H1 (cell line): ENCODE results near the gene COX17. TPM values are rescaled to one million over a fixed set of nuclear protein-coding genes. Genes with fewer than 3 reads are reported as not detected.

Experiments used
- CTCF ChIA-PET: fragments of 300-600 bp; sonication (Branson Sonifier 250); formaldehyde crosslinking; loops from one replicate; lab custom pipeline; 2021; ENCODE audit not compliant: partially characterized antibody; lab: Charles Lee
- POLR2A ChIA-PET: fragments of 300-600 bp; sonication (Branson Sonifier 250); formaldehyde crosslinking; loops from one replicate; lab custom pipeline; 2021; ENCODE audit warnings: inconsistent platforms; ENCODE audit not compliant: partially characterized antibody; lab: Charles Lee
- DNase-seq, 2 experiments: peaks; one replicate each; pipeline versions ENCODE4 v3.0.0 to v3.0.0-alpha.2; 2010 to 2022; ENCODE audit warnings: low spot score in 2 of 2, low read depth in 1 of 2, mixed read lengths in 1 of 2
- FAIRE-seq: peaks from 2 replicates; lab custom pipeline; 2011; peaks lifted over from hg19 to GRCh38; lab: Jason Lieb, UNC
- H2AFZ ChIP-seq: 2 replicates; pipeline ENCODE4 v1.8.1; 2012; ENCODE audit warnings: low read length, inconsistent platforms
- H2AK5ac ChIP-seq: 2 replicates; pipeline ENCODE4 v1.6.1; 2013; ENCODE audit warnings: low read depth, low read length
- H2BK120ac ChIP-seq: replicated peaks from 2 replicates; pipeline ENCODE3; 2013; ENCODE audit warnings: low read depth, low read length, inconsistent platforms
- H2BK12ac ChIP-seq: 2 replicates; pipeline ENCODE4 v1.6.1; 2013; ENCODE audit warnings: low read depth, low read length
- H2BK15ac ChIP-seq: 2 replicates; pipeline ENCODE4 v1.6.1; 2013; ENCODE audit warnings: low read length
- H2BK20ac ChIP-seq: 2 replicates; pipeline ENCODE4 v1.6.1; 2013; ENCODE audit warnings: low read length
- H2BK5ac ChIP-seq: 2 replicates; pipeline ENCODE4 v1.6.1; 2013; ENCODE audit warnings: low read depth, low read length
- H3K14ac ChIP-seq: 2 replicates; pipeline ENCODE4 v1.6.1; 2013; ENCODE audit warnings: inconsistent platforms; ENCODE audit not compliant: insufficient read length
- H3K18ac ChIP-seq: 2 replicates; pipeline ENCODE4 v1.6.1; 2013; ENCODE audit warnings: low read length; ENCODE audit errors: extremely low read depth
- H3K23ac ChIP-seq: 2 replicates; pipeline ENCODE4 v1.6.1; 2013; ENCODE audit warnings: inconsistent platforms; ENCODE audit not compliant: insufficient read length
- H3K23me2 ChIP-seq: 2 replicates; pipeline ENCODE4 v1.6.1; 2013; ENCODE audit warnings: low read depth, low read length
- H3K27ac ChIP-seq: 2 replicates; pipeline ENCODE4 v1.6.1; 2011; ENCODE audit warnings: low read depth, low read length, inconsistent platforms
- H3K27me3 ChIP-seq, 4 experiments: replicated peaks in 1 of 4; 1 replicate in 1 of 4; 2 replicates in 3 of 4; pipeline versions ENCODE4 v1.6.1 to v1.8.1; 2011 to 2013; ENCODE audit warnings: low read length in 3 of 4, mild to moderate bottlenecking in 3 of 4, inconsistent platforms in 2 of 4, mixed read lengths in 2 of 4, moderate library complexity in 1 of 4; ENCODE audit not compliant: control insufficient read depth in 3 of 4, insufficient read depth in 3 of 4; ENCODE audit errors: extremely low read depth in 1 of 4
- H3K36me3 ChIP-seq, 4 experiments: 2 replicates each; pipeline versions ENCODE4 v1.6.1 to v1.8.1; 2011 to 2013; ENCODE audit warnings: mild to moderate bottlenecking in 4 of 4, low read length in 3 of 4, moderate library complexity in 2 of 4, control low read depth in 1 of 4, inconsistent platforms in 1 of 4; ENCODE audit not compliant: insufficient read depth in 4 of 4, control insufficient read depth in 2 of 4
- H3K4ac ChIP-seq: replicated peaks from 2 replicates; pipeline ENCODE3; 2013; ENCODE audit warnings: low read length, low read depth, mixed read lengths, inconsistent platforms; ENCODE audit not compliant: insufficient read length
- H3K4me1 ChIP-seq, 4 experiments: replicated peaks in 1 of 4; 1 replicate in 1 of 4; 2 replicates in 3 of 4; pipeline versions ENCODE4 v1.6.1 to v1.8.1; 2011 to 2013; ENCODE audit warnings: low read length in 3 of 4, inconsistent platforms in 2 of 4, mixed read lengths in 1 of 4; ENCODE audit not compliant: insufficient read depth in 4 of 4, control insufficient read depth in 3 of 4
- H3K4me2 ChIP-seq, 2 experiments: 2 replicates each; pipeline versions ENCODE4 v1.6.1 to v1.8.1; 2011 to 2013; ENCODE audit warnings: low read depth in 2 of 2, low read length in 2 of 2, control low read depth in 1 of 2, inconsistent platforms in 1 of 2, mild to moderate bottlenecking in 1 of 2; ENCODE audit not compliant: insufficient read depth in 1 of 2
- H3K4me3 ChIP-seq, 4 experiments: fragments of 200-600, 300-600 bp in 1 of 4; sonication (generic), shearing (Covaris generic), sonication (Bioruptor Twin) in 1 of 4; 2 replicates each; pipeline versions ENCODE4 v1.5.1 to v1.8.1; 2011 to 2016; ENCODE audit warnings: low read length in 4 of 4, low read depth in 3 of 4, control low read depth in 2 of 4, inconsistent platforms in 2 of 4, mild to moderate bottlenecking in 2 of 4, mixed read lengths in 1 of 4, moderate library complexity in 1 of 4; ENCODE audit not compliant: insufficient read depth in 2 of 4; ENCODE audit errors: extremely low read depth in 1 of 4
- H3K56ac ChIP-seq: replicated peaks from 2 replicates; pipeline ENCODE3; 2013; ENCODE audit warnings: low read depth, mild to moderate bottlenecking, mixed read lengths, low read length, inconsistent platforms; ENCODE audit not compliant: insufficient read length
- H3K79me1 ChIP-seq: 2 replicates; pipeline ENCODE4 v1.6.1; 2013; ENCODE audit warnings: low read depth, low read length, control low read depth
- H3K79me2 ChIP-seq, 2 experiments: 2 replicates each; pipeline versions ENCODE4 v1.6.1 to v1.8.1; 2012 to 2013; ENCODE audit warnings: low read length in 2 of 2, mild to moderate bottlenecking in 2 of 2, inconsistent platforms in 1 of 2; ENCODE audit not compliant: insufficient read depth in 2 of 2, control insufficient read depth in 1 of 2
- H3K9ac ChIP-seq, 4 experiments: replicated peaks in 1 of 4; 1 replicate in 1 of 4; 2 replicates in 3 of 4; pipeline versions ENCODE4 v1.6.1 to v1.8.1; 2011 to 2013; ENCODE audit warnings: low read depth in 3 of 4, low read length in 3 of 4, control low read depth in 2 of 4, mild to moderate bottlenecking in 2 of 4, moderate library complexity in 2 of 4, inconsistent platforms in 1 of 4; ENCODE audit errors: extremely low read depth in 1 of 4
- H3K9me3 ChIP-seq, 2 experiments: 2 replicates each; pipeline versions ENCODE4 v1.6.1 to v1.8.1; 2012 to 2013; ENCODE audit warnings: mild to moderate bottlenecking in 2 of 2, moderate library complexity in 2 of 2, control low read depth in 1 of 2, inconsistent platforms in 1 of 2, low read depth in 1 of 2, low read length in 1 of 2, mixed read lengths in 1 of 2; ENCODE audit not compliant: insufficient read depth in 2 of 2
- H4K20me1 ChIP-seq, 2 experiments: replicated peaks in 1 of 2; 2 replicates each; pipeline versions ENCODE3 to v1.8.1; 2011 to 2013; ENCODE audit warnings: inconsistent platforms in 2 of 2, low read length in 2 of 2, mild to moderate bottlenecking in 1 of 2; ENCODE audit not compliant: insufficient read depth in 2 of 2, control insufficient read depth in 1 of 2
- H4K5ac ChIP-seq: 2 replicates; pipeline ENCODE4 v1.6.1; 2013; ENCODE audit warnings: low read length, low read depth, mixed read lengths, inconsistent platforms; ENCODE audit not compliant: insufficient read length
- H4K8ac ChIP-seq: 2 replicates; pipeline ENCODE4 v1.8.0; 2013; ENCODE audit warnings: mild to moderate bottlenecking, moderate library complexity, low read length, inconsistent platforms; ENCODE audit not compliant: insufficient read depth; ENCODE audit errors: extremely low read depth
- H4K91ac ChIP-seq: replicated peaks from 2 replicates; pipeline ENCODE3; 2013; ENCODE audit warnings: low read length, mixed read lengths, inconsistent platforms; ENCODE audit not compliant: insufficient read length
- JUND ChIP-seq: IDR thresholded peaks from 2 replicates; pipeline ENCODE4 v1.6.1; 2011; ENCODE audit warnings: mild to moderate bottlenecking, improper control_type of control experiment, low read length
- MAX ChIP-seq: IDR thresholded peaks from 2 replicates; pipeline ENCODE4 v1.6.1; 2012; ENCODE audit warnings: inconsistent platforms
- NRF1 ChIP-seq: IDR thresholded peaks from 2 replicates; pipeline ENCODE4 v1.6.1; 2011; ENCODE audit warnings: mild to moderate bottlenecking, low read depth, low read length, improper control_type of control experiment
- PHF8 ChIP-seq: fragments of 200-600 bp; sonication (generic); conservative IDR thresholded peaks from 2 replicates; pipeline ENCODE4 v1.7.1; 2012; ENCODE audit warnings: low read depth, mild to moderate bottlenecking, inconsistent platforms, low read length, moderate library complexity
- POU5F1 ChIP-seq: IDR thresholded peaks from 2 replicates; pipeline ENCODE4 v1.6.1; 2011; ENCODE audit warnings: low read depth, mild to moderate bottlenecking, low read length, moderate library complexity
- RXRA ChIP-seq: IDR thresholded peaks from 2 replicates; pipeline ENCODE4 v1.6.1; 2011; ENCODE audit warnings: low read depth, mild to moderate bottlenecking, low read length, moderate library complexity; ENCODE audit not compliant: insufficient read depth
- SIRT6 ChIP-seq: IDR thresholded peaks from one replicate; pipeline ENCODE4 v1.7.1; 2012; ENCODE audit warnings: low read length, inconsistent platforms
- SRF ChIP-seq: IDR thresholded peaks from 2 replicates; pipeline ENCODE4 v1.6.1; 2011; ENCODE audit warnings: mild to moderate bottlenecking, low read depth, low read length, moderate library complexity
- WGBS, 2 experiments: shearing (Covaris generic) in 1 of 2; methylation state at CpG; one replicate each; pipeline versions ENCODE4 v1.1.6 to v1.1.7; 2013 to 2015; ENCODE audit warnings: low lambda C conversion rate in 2 of 2, mixed read lengths in 2 of 2, inconsistent platforms in 1 of 2, low coverage in 1 of 2, missing lambda C conversion rate in 1 of 2; ENCODE audit not compliant: insufficient replicate concordance in 2 of 2, insufficient coverage in 1 of 2, insufficient read length in 1 of 2; ENCODE audit errors: extremely low coverage in 1 of 2, missing lambda C conversion rate in 1 of 2; 5-methylcytosine and 5-hydroxymethylcytosine counted together
- long read RNA-seq, 2 experiments: library from RNA in 1 of 2; library from capped mRNA in 1 of 2; stranded (forward); transcript quantifications; one replicate each; pipeline ENCODE4 v2.0.0, GENCODE V29; 2021; ENCODE audit warnings: inconsistent platforms in 1 of 2
- polyA minus RNA-seq, 3 experiments: library from RNA; depleted of rRNA, polyadenylated mRNA; stranded (reverse); fragments of >200 nt; gene quantifications; 1 replicate in 2 of 3; 2 replicates in 1 of 3; pipeline ENCODE4 v1.2.3, GENCODE V29; 2011
- polyA plus RNA-seq, 7 experiments: library from polyadenylated mRNA; depleted of rRNA in 3 of 7; stranded (reverse) in 5 of 7; unstranded in 2 of 7; fragments of >200 nt in 5 of 7; fragments of 200-250 nt in 2 of 7; gene quantifications; 1 replicate in 5 of 7; 2 replicates in 1 of 7; 4 replicates in 1 of 7; pipeline versions ENCODE4 v1.2.1 to v1.2.3, GENCODE V29; 2011 to 2013; ENCODE audit warnings: missing spikeins in 2 of 7, mixed read lengths in 2 of 7
- total RNA-seq: library from RNA; stranded (reverse); fragmentation: NEBNext Ultra II Directional; extraction: Animal tissue kit (Norgen Biotek cat#: 25700); gene quantifications from 2 replicates; pipeline ENCODE4 v1.2.1, GENCODE V29; 2021

The COX17 gene
- 43.0 and 45.5 TPM in 2 replicates for total RNA-seq
- 34.2 and 38.1 TPM in 2 replicates for polyA plus RNA-seq (2011; rRNA removed)
- 55.0 TPM for polyA plus RNA-seq (2011; cell fraction: cytosol; rRNA removed)
- polyA plus RNA-seq (2011; cell fraction: nucleus; rRNA removed) = 45.7 TPM
- polyA plus RNA-seq (2012, experiment 1 of 2) = 54.3 to 77.8 TPM (median 64.1 TPM) in 4 replicates
- 57.7 TPM for polyA plus RNA-seq (2012, experiment 2 of 2)
- polyA plus RNA-seq (2013, experiment 1 of 2) = 125 TPM
- 135 TPM for polyA plus RNA-seq (2013, experiment 2 of 2)
- 9.9 and 11.3 TPM in 2 replicates for polyA minus RNA-seq (2011; rRNA and poly(A)+ RNA removed)
- 23.6 TPM for polyA minus RNA-seq (2011; cell fraction: cytosol; rRNA and poly(A)+ RNA removed)
- 28.0 TPM for polyA minus RNA-seq (2011; cell fraction: nucleus; rRNA and poly(A)+ RNA removed)
- long read RNA-seq, experiment 1, transcript COX17-201 (3 exons, 684 nt) = major isoform, 47 of 66 reads
- long read RNA-seq, experiment 1, partial matches to known transcripts = 1 of 66 reads
- long read RNA-seq, experiment 1, other reads (novel, unspliced or antisense) = 13 of 66 reads
- long read RNA-seq, experiment 2, partial matches to known transcripts = 0 of 3 reads
- long read RNA-seq, experiment 2, other reads (novel, unspliced or antisense) = 3 of 3 reads

GRCh38 chr3:119676771-119677640, at the start of gene COX17:
COX17 (minus strand) TSS chr3:119677406; CDS start chr3:119677310, 96 bp downstream.
- Histone ChIP-seq H3K23me2 (peaks cover 6% of the 10 kb centered on the region), H2BK12ac (no peak within 1 kb of the TSS; the same call in 1 of the 2 replicates), H3K79me1 (no peaks in the 10 kb centered on the region), H3K79me2 (peaks cover 0 to 18% of the 10 kb centered on the region in 2 experiments; a peak in 2 of 4 replicates), H2AFZ (peak within 1 kb of the TSS; percentile 86), H2BK15ac (no peak within 1 kb of the TSS), H3K14ac (no peak within 1 kb of the TSS), H3K4ac (no peak within 1 kb of the TSS), H3K18ac (peak within 1 kb of the TSS; percentile 81; the same call in 1 of the 2 replicates), H3K27ac (peak within 1 kb of the TSS; percentile 77), H2AK5ac (no peak within 1 kb of the TSS), H3K4me2 (peak within 1 kb of the TSS; percentile 83 to 84), H3K36me3 (peaks cover 0 to 24% (median 15%) of the 10 kb centered on the region in 4 experiments; a peak in 6 of 8 replicates), H4K5ac (peak within 1 kb of the TSS; percentile 67), H3K9me3 (no peaks in the 10 kb centered on the region; a peak in 1 of 4 replicates), H3K9ac (peak within 1 kb of the TSS; percentile 65 to 95 (median 83)), H4K8ac (peak within 1 kb of the TSS; percentile 81; the same call in 1 of the 2 replicates), H3K4me3 (peak within 1 kb of the TSS; percentile 60 to 99 (median 82)), H2BK5ac (peak within 1 kb of the TSS; percentile 77; the same call in 1 of the 2 replicates), H2BK20ac (no peak within 1 kb of the TSS), H4K20me1 (no peaks in the 10 kb centered on the region), H4K91ac (no peak within 1 kb of the TSS), H2BK120ac (no peak within 1 kb of the TSS), H3K23ac (no peak within 1 kb of the TSS), H3K56ac (no peak within 1 kb of the TSS), H3K4me1 (no peaks in the 10 kb centered on the region), H3K27me3 (no peaks in the 10 kb centered on the region)
- 1% methylated on average over 34 of the region's 54 CpGs; no CpG with 5 or more reads in 1 of the 2 experiments for WGBS, 2 experiments
- DNase-seq = peak; percentile 92 to 94
- ChIA-PET POLR2A (interaction anchor here (0.6 to 1.5 kb wide), 6 partner anchors 10 to 213 kb away, joined by 3 to 5 read pairs (median 4); partner anchors contain the start of genes TIMMDC1 and TMEM39A), CTCF (interaction anchor here (1.2 to 2.8 kb wide), 3 partner anchors 12 to 186 kb away, joined by 3 to 6 read pairs (median 4); no protein-coding TSS in a partner anchor)
- peak; percentile 96 for FAIRE-seq
- TF ChIP-seq SRF (no peak), SIRT6 (no peak), NRF1 (peak; percentile 93), JUND (no peak), PHF8 (peak; percentile 70), RXRA (no peak), MAX (peak; percentile 42; the same call in 1 of the 2 replicates), POU5F1 (no peak)
